ENCODE data around the gene ZDHHC18. TPM values are rescaled to one million over a fixed set of nuclear protein-coding genes. Genes with fewer than 3 reads are reported as not detected.

ZDHHC18 gene
- total and polyA plus RNA-seq, 2 of the 8 experiments (the other 6 are each of a cell fraction or from before 2014, with no cell fraction given) = 29.7 to 49.8 TPM

DNA sequence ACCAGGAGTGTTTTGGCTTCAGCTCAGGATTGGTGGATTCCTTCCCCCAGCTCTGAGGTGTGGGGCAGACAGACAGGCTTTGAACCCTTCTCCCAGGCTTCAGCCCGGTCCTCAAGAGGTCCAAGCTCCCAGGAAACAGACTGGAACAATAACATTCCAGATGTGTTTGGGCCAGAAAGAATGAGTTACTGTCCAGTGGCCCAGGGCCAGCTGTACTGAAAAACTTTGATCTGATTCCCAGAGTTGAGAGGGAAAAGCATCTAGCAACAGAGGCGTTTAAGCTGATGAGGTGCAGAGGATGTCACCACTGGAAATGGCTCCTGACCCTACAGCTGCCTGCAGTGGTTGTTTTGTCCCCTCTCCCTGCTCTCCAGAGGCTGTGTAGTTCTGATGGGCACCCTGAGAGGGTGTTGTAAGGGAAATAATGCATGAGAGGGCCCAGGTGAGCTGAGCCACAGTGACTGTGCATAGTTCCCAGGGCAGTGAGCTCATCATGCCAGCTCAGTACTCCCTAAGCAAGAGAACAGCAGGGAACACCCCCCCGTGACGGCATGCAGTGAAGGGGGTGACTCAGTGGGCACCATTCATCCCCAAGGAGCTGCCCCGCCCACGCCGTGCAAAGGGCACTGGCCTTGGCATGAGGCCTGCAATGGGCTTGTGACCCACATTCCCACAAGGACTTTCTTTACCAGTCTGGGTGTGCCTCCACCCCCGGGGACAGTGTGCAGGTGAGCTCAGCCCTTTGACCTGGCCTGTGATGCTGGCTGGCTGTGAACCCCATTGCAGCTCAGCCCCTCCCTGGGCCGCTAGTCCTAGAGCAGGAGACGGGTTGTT lies 22.7 kb downstream of the ZDHHC18 start:
- Histone ChIP-seq H3K27me3 (replicated peaks in 1 of 4; ENCODE audit: control insufficient read depth in 3 of 4, extremely low read depth in 1 of 4, insufficient read depth in 3 of 4, low read length in 3 of 4) (no peaks in the 10 kb centered on the region), H2BK12ac (ENCODE audit: low read depth, low read length) (no peak overlapping the region), H3K36me3 (ENCODE audit: control insufficient read depth in 2 of 4, insufficient read depth in 4 of 4, low read length in 3 of 4) (peaks cover 0 to 25% (median 15%) of the 10 kb centered on the region in 4 experiments; a peak in 5 of 8 replicates), H3K23me2 (ENCODE audit: low read depth, low read length) (no peaks in the 10 kb centered on the region), H3K4me2 (ENCODE audit: insufficient read depth in 1 of 2, low read depth in 2 of 2, low read length in 2 of 2) (no peak overlapping the region), H3K4ac (replicated peaks; ENCODE audit: insufficient read length, low read depth, low read length) (no peak overlapping the region), H3K27ac (ENCODE audit: low read depth, low read length) (no peak overlapping the region), H3K18ac (ENCODE audit: extremely low read depth, low read length) (no peak overlapping the region), H3K14ac (ENCODE audit: insufficient read length) (no peak overlapping the region), H3K4me1 (replicated peaks in 1 of 4; ENCODE audit: control insufficient read depth in 3 of 4, insufficient read depth in 4 of 4, low read length in 3 of 4) (peaks cover 0 to 4% (median 1%) of the 10 kb centered on the region in 4 experiments; a peak in 2 of 7 replicates), H3K56ac (replicated peaks; ENCODE audit: insufficient read length, low read depth, low read length) (no peak overlapping the region), H3K4me3 (ENCODE audit: extremely low read depth in 1 of 4, insufficient read depth in 2 of 4, low read depth in 3 of 4, low read length in 4 of 4) (no peak overlapping the region), H3K23ac (ENCODE audit: insufficient read length) (no peak overlapping the region), H4K20me1 (replicated peaks in 1 of 2; ENCODE audit: control insufficient read depth in 1 of 2, insufficient read depth in 2 of 2, low read length in 2 of 2) (peaks cover 0 to 2% of the 10 kb centered on the region in 2 experiments), H3K79me2 (ENCODE audit: control insufficient read depth in 1 of 2, insufficient read depth in 2 of 2, low read length in 2 of 2) (no peaks in the 10 kb centered on the region), H4K5ac (ENCODE audit: insufficient read length, low read depth, low read length) (no peak overlapping the region), H2BK120ac (replicated peaks; ENCODE audit: low read depth, low read length) (no peak overlapping the region), H2AK5ac (ENCODE audit: low read depth, low read length) (no peak overlapping the region), H2BK15ac (ENCODE audit: low read length) (no peak overlapping the region), H4K8ac (ENCODE audit: extremely low read depth, insufficient read depth, low read length) (no peak overlapping the region), H2BK5ac (ENCODE audit: low read depth, low read length) (no peak overlapping the region), H4K91ac (replicated peaks; ENCODE audit: insufficient read length, low read length) (no peak overlapping the region), H3K79me1 (ENCODE audit: low read depth, low read length) (no peaks in the 10 kb centered on the region), H2BK20ac (ENCODE audit: low read length) (no peak overlapping the region), H2AFZ (ENCODE audit: low read length) (no peak overlapping the region), H3K9ac (replicated peaks in 1 of 4; ENCODE audit: extremely low read depth in 1 of 4, low read depth in 3 of 4, low read length in 3 of 4) (no peak overlapping the region), H3K9me3 (ENCODE audit: insufficient read depth in 2 of 2, low read depth in 1 of 2, low read length in 1 of 2) (no peaks in the 10 kb centered on the region)
- POLR2A ChIA-PET (ENCODE audit: partially characterized antibody) = interaction anchor here (1.2 to 1.5 kb wide), 2 partner anchors 10 to 51 kb away, joined by 4 to 5 read pairs; partner anchors contain the start of gene GPATCH3
- no peak for DNase-seq (ENCODE audit: low read depth in 1 of 2, low spot score in 2 of 2)
- CTCF ChIA-PET (ENCODE audit: partially characterized antibody) = interaction anchor here (0.5 to 4.6 kb wide), 20 partner anchors 12 to 246 kb away, joined by 3 to 57 read pairs (median 5); no protein-coding TSS in a partner anchor
- WGBS, 2 experiments (ENCODE audit: extremely low coverage in 1 of 2, insufficient coverage in 1 of 2, insufficient read length in 1 of 2, insufficient replicate concordance in 2 of 2, low coverage in 1 of 2, low lambda C conversion rate in 2 of 2, missing lambda C conversion rate in 1 of 2) = 87% methylated on average over 10 of the region's 10 CpGs; no CpG with 5 or more reads in 1 of the 2 experiments
- FAIRE-seq = no peak
- TF ChIP-seq RBBP5 (IDR thresholded peaks at IDR 0.05; ENCODE audit: borderline replicate concordance, low read depth, low read length) (no peak), CEBPB (IDR thresholded peaks at IDR 0.05; ENCODE audit: low read depth, low read length) (no peak), JUN (IDR thresholded peaks at IDR 0.05; ENCODE audit: low read depth, low read length) (no peak), JUND (IDR thresholded peaks at IDR 0.05; ENCODE audit: low read length) (no peak), POLR2AphosphoS5 (IDR thresholded peaks at IDR 0.05; ENCODE audit: low read depth, low read length) (no peak), YY1 (IDR thresholded peaks at IDR 0.05; ENCODE audit: low read depth, low read length) (no peak), RXRA (IDR thresholded peaks at IDR 0.05; ENCODE audit: insufficient read depth, low read depth, low read length) (no peak)
- TF ChIP-seq, protein P1, sequence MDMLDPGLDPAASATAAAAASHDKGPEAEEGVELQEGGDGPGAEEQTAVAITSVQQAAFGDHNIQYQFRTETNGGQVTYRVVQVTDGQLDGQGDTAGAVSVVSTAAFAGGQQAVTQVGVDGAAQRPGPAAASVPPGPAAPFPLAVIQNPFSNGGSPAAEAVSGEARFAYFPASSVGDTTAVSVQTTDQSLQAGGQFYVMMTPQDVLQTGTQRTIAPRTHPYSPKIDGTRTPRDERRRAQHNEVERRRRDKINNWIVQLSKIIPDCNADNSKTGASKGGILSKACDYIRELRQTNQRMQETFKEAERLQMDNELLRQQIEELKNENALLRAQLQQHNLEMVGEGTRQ (IDR thresholded peaks at IDR 0.05; ENCODE audit: low read length) = no peak

Measured in H1 (cell line).